Measurements from ENCODE around the gene OR2B2. TPM values are rescaled to one million over a fixed set of nuclear protein-coding genes. Genes with fewer than 3 reads are reported as not detected.

Gene OR2B2
- total and polyA plus RNA-seq, 4 donors: not detected

DNA sequence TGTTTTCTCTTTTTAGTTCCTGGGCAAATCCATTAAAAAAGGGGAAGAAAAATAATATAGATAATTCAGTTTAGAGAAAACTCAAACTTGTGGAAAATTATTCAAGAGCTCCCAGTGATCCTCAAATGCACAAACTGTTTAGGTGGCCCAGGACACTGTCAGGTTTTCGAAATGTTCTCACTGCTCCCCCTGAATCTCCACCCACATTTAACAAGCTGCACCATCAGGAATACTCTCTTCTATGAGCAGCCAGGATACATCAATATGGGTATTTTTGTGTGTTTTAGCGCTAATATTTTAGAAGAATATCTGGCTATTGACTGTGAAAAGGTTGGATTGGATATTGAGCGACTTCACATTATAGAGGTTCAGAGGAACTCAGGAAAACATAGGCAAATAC, 43.9 kb downstream of the OR2B2 start:
- peaks cover 4 to 40% (median 12%) of the 10 kb centered on the region in 5 donors for H3K4me1 ChIP-seq (ENCODE audit: control insufficient read depth in 5 of 5, insufficient read depth in 5 of 5, low read length in 5 of 5)

DNA sequence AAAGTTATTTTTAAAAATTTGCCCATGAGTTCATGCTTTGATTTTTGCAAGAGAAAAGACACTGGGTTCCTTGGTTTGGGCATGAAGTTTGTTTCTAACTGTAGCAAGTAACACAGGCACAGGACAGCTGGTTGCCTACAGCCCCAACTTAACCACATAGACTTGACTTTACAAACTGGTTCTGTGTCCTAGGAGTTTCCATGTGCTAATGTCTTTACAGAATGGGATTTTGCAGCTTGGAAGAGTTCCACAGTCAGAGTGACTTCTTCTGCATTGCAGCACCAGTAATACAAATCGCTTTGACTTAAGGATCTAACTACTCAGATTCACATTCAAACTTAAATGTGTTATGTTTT, 44.3 kb downstream of the OR2B2 start:
- H3K27me3 ChIP-seq (ENCODE audit: control insufficient read depth in 3 of 3, insufficient read depth in 3 of 3, low read length in 2 of 3): no peaks in the 10 kb centered on the region
- H3K27ac ChIP-seq (ENCODE audit: low read depth in 1 of 2, low read length in 1 of 2): no peak overlapping the region
- ATAC-seq (ENCODE audit: insufficient read depth, low FRiP score) (no peak), DNase-seq (peak; percentile 27 to 75 (median 72))
- peak overlapping the region in 1 of 2 donors; percentile 84 for H3K9ac ChIP-seq (ENCODE audit: insufficient read depth in 1 of 2, low read length in 2 of 2)
- peaks cover 0 to 6% (median 0%) of the 10 kb centered on the region in 4 donors for H3K9me3 ChIP-seq (ENCODE audit: control insufficient read depth in 4 of 4, insufficient read depth in 3 of 4, low read length in 3 of 4)
- TF ChIP-seq, protein P1, sequence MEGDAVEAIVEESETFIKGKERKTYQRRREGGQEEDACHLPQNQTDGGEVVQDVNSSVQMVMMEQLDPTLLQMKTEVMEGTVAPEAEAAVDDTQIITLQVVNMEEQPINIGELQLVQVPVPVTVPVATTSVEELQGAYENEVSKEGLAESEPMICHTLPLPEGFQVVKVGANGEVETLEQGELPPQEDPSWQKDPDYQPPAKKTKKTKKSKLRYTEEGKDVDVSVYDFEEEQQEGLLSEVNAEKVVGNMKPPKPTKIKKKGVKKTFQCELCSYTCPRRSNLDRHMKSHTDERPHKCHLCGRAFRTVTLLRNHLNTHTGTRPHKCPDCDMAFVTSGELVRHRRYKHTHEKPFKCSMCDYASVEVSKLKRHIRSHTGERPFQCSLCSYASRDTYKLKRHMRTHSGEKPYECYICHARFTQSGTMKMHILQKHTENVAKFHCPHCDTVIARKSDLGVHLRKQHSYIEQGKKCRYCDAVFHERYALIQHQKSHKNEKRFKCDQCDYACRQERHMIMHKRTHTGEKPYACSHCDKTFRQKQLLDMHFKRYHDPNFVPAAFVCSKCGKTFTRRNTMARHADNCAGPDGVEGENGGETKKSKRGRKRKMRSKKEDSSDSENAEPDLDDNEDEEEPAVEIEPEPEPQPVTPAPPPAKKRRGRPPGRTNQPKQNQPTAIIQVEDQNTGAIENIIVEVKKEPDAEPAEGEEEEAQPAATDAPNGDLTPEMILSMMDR (IDR thresholded peaks at IDR 0.05; ENCODE audit: control extremely low read depth, extremely low read depth): no peak
- H3K4me1 ChIP-seq (ENCODE audit: control insufficient read depth in 5 of 5, insufficient read depth in 5 of 5, low read length in 5 of 5): peaks cover 4 to 36% (median 12%) of the 10 kb centered on the region in 5 donors
- 95% methylated on average over 1 of the region's 1 CpG for WGBS, 2 donors
- H3K36me3 ChIP-seq (ENCODE audit: control insufficient read depth in 4 of 4, insufficient read depth in 4 of 4, low read length in 4 of 4): no peaks in the 10 kb centered on the region
- no peak overlapping the region for H3K4me3 ChIP-seq

More for the DNA sequence above, 43.9 kb downstream of the OR2B2 start:
- Histone ChIP-seq H3K4me3 (no peak overlapping the region), H3K9me3 (ENCODE audit: control insufficient read depth in 4 of 4, insufficient read depth in 3 of 4, low read length in 3 of 4) (peaks cover 0 to 6% (median 0%) of the 10 kb centered on the region in 4 donors), H3K9ac (ENCODE audit: insufficient read depth in 1 of 2, low read length in 2 of 2) (no peak overlapping the region), H3K36me3 (ENCODE audit: control insufficient read depth in 4 of 4, insufficient read depth in 4 of 4, low read length in 4 of 4) (no peaks in the 10 kb centered on the region), H3K27me3 (ENCODE audit: control insufficient read depth in 3 of 3, insufficient read depth in 3 of 3, low read length in 2 of 3) (no peaks in the 10 kb centered on the region), H3K27ac (ENCODE audit: low read depth in 1 of 2, low read length in 1 of 2) (no peak overlapping the region)
- DNase-seq: peak in 1 of 3 donors; percentile 17
- ATAC-seq (ENCODE audit: insufficient read depth, low FRiP score): no peak
- WGBS, 2 donors: 92 to 93% methylated on average over 3 of the region's 3 CpGs
- TF ChIP-seq, protein P1 (IDR thresholded peaks at IDR 0.05; ENCODE audit: control extremely low read depth, extremely low read depth): no peak

DNA sequence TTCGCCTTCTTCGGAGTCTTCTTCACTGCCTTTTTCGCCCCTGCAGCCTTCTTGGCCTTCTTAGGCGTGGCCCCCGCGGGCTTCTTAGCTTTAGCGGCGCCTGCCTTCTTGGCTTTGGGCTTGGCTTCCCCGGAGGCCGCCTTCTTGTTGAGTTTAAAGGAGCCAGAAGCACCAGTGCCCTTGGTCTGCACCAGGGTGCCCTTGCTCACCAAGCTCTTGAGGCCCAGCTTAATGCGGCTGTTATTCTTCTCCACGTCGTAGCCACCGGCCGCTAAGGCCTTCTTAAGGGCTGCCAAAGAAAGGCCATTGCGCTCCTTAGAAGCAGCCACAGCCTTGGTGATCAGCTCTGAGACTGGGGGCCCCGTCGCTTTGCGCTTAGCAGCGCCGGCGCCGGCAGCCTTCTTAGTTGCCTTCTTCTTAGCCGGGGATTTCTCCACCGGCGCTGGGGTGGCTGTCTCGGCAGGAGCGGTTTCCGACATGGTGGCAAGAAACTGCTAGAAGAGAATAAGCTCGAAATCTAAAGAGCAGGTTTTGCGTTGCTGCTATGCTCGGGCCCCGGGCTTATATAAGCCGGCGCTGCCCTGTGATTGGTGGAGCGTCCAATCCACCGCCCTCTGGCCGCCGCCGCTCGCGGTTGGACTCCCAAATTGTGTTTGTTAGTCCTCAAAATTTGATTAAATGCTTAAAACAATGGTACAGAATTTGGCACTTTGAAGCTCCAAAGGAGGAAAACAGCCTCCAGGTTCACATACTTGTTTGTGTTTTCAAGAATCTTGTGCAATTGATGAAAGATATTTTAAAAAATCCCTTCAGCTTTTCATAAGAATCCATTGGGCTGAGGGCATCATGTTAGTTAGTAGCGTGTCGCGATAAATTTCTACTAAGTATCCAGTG, 44.9 kb downstream of the OR2B2 start:
- ATAC-seq (ENCODE audit: insufficient read depth, low FRiP score) (no peak), DNase-seq (peak; percentile 93 to 94 (median 94))
- Histone ChIP-seq H3K36me3 (ENCODE audit: control insufficient read depth in 4 of 4, insufficient read depth in 4 of 4, low read length in 4 of 4) (no peaks in the 10 kb centered on the region), H3K4me3 (no peak overlapping the region), H3K9ac (ENCODE audit: insufficient read depth in 1 of 2, low read length in 2 of 2) (peak overlapping the region; percentile 43 to 96), H3K9me3 (ENCODE audit: control insufficient read depth in 4 of 4, insufficient read depth in 3 of 4, low read length in 3 of 4) (peaks cover 0 to 6% (median 0%) of the 10 kb centered on the region in 4 donors), H3K27me3 (ENCODE audit: control insufficient read depth in 3 of 3, insufficient read depth in 3 of 3, low read length in 2 of 3) (no peaks in the 10 kb centered on the region), H3K27ac (ENCODE audit: low read depth in 1 of 2, low read length in 1 of 2) (no peak overlapping the region), H3K4me1 (ENCODE audit: control insufficient read depth in 5 of 5, insufficient read depth in 5 of 5, low read length in 5 of 5) (peaks cover 4 to 34% (median 12%) of the 10 kb centered on the region in 5 donors)
- TF ChIP-seq, protein P1 (IDR thresholded peaks at IDR 0.05; ENCODE audit: control extremely low read depth, extremely low read depth): no peak
- WGBS, 2 donors: 3 to 4% methylated on average over 45 of the region's 45 CpGs
